Measurements from ENCODE around the gene UBR1. TPM values are rescaled to one million over a fixed set of nuclear protein-coding genes. Genes with fewer than 3 reads are reported as not detected.

UBR1 gene
- total RNA-seq, 4 donors from 2014 or later: 32.6 to 57.4 (median 39.3) TPM

GRCh38 chr15:43082509-43082908 is 23.3 kb downstream of the UBR1 start:
- no peak for TF ChIP-seq CTCF (IDR thresholded peaks at IDR 0.05; ENCODE audit: low read depth)

- no peak for TF ChIP-seq CTCF (IDR thresholded peaks at IDR 0.05; ENCODE audit: low read depth)
Measured at GRCh38 chr15:43081283-43081682, 24.6 kb downstream of the UBR1 start.

DNA sequence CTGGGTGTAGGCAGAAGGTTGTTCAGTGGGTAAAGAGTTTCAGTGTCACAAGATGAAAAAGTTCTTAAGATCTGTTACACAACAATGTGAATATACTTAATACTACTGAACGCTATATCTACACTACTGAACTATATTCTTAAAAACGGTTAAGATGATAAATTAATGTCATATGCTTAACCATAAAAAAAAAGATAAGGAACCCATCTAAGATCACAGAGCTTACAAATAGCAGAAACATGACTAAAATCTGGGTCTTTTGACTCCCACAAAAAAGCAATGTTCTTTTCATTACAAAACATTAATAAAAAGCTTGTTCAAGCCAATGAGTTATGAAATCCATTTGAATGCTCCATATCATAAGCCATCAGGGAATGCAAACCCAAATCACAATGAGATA is 34.4 kb downstream of the UBR1 start:
- TF ChIP-seq CTCF (IDR thresholded peaks at IDR 0.05; ENCODE audit: low read depth): no peak

DNA sequence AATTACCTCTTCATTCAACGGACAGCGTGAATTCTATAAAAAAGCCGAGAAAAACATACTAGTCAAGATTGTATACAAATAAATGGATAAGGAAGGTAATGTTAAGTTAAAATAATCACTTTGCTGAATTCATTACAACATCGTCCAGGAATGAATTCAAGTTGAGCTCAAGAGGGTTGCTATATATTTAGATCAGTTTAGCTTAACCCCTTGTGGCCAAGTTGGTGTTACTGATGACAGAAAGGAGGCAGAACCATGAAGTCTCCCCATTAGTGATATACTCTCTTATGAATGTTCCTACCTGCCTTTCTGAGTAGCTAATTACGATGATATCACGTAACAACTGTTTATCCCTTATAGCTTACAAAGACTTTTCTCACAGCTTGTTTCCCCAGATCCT is 34.9 kb downstream of the UBR1 start:
- TF ChIP-seq CTCF (IDR thresholded peaks at IDR 0.05; ENCODE audit: low read depth): no peak

- TF ChIP-seq CTCF (IDR thresholded peaks at IDR 0.05; ENCODE audit: low read depth): no peak
Measured at GRCh38 chr15:43070249-43070648, 35.6 kb downstream of the UBR1 start.

GRCh38 chr15:43067717-43068461 is 37.9 kb downstream of the UBR1 start:
- TF ChIP-seq CTCF (IDR thresholded peaks at IDR 0.05; ENCODE audit: low read depth): no peak

- TF ChIP-seq CTCF (IDR thresholded peaks at IDR 0.05; ENCODE audit: low read depth): no peak
Measured at GRCh38 chr15:43056696-43057095, 49.1 kb downstream of the UBR1 start.

All from subcutaneous adipose tissue (tissue), 4 donors.